ENCODE measurements around the gene CABP1.

The CABP1 gene

GRCh38 chr12:120640861-120641833, 721 bp downstream of the CABP1 start:
- DNase-seq: peak; percentile 41

DNA sequence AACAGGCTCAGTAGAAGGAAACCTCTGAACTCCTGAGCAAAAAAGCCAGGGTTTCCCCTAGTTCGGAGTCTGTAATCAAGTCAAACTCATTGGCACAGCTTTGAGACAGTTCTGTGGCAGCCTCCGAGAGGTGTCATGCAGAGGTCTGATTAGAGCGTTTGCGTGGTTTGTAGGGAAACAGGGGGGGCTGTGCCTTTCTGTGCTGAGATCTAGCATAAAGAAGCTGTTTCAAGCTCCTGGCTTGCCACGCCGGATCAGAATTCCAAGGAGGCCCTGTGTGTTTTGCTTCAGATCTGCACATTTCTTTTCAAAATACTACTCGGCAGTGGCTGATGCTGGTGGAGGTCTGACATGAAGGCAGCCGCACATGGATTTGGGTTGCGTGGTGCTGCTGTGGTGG, 1.7 kb downstream of the CABP1 start:
- DNase-seq: no peak

DNA sequence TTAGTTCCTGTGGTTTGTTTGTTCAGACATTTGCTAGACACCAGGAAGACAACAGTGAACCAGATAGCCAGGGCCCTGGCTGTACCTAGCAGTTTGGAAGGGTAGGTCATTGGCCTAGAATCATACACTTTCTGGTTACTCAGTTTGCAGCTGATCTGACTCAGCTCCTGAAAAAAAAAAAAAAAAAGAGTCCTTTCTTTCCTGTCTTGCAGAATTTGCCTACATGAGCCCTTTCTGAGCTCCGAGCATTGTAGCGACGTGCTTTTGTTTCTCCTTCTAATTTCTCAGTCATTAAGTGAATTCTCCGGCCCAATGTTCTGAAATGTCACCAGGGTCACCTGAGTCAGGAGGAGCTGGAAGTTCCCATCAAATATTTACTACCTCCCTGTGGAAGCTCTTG, 2.4 kb downstream of the CABP1 start:
- no peak for DNase-seq

DNA sequence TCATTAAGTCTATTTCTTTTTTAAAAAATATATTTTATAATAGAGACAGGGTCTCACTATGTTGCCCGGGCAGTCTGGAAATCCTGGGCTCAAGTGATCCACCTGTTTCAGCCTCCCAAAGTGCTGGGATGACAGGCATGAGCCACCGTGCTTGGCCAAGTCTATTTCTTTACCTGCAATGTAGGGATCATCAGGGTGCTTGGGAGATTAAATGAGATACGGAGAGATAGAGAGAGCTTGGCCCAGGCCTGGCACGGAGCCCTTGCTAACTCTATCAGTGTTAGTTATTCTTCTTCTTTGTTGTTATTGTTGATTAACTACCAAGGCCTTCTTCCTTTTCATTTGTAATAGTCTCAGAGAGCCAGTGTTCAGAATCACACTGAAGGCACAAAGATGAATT, 3.1 kb downstream of the CABP1 start:
- DNase-seq: no peak

DNA sequence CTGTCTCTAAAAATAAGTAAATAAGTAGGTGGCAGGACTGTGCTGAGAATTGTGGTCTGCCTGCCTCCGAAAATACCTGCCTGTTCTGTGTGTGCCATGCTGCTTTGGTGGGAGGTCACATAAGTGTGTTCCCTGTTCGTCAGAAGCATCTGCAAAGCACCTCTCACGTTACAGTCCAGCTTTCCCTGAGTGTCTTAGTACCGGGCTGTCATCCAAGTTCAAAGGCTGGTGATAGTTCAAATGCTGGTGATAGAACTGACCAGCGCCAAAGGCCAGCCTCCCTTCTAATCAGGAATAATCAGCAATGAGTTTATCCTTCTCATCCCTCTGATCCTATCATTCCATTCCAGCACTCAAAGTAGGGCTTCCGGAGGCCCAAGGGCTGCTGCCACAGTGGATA, 5.6 kb downstream of the CABP1 start:
- DNase-seq: no peak

- no peak for DNase-seq
Observed at GRCh38 chr12:120647375-120647755, 6.9 kb downstream of the CABP1 start.

DNA sequence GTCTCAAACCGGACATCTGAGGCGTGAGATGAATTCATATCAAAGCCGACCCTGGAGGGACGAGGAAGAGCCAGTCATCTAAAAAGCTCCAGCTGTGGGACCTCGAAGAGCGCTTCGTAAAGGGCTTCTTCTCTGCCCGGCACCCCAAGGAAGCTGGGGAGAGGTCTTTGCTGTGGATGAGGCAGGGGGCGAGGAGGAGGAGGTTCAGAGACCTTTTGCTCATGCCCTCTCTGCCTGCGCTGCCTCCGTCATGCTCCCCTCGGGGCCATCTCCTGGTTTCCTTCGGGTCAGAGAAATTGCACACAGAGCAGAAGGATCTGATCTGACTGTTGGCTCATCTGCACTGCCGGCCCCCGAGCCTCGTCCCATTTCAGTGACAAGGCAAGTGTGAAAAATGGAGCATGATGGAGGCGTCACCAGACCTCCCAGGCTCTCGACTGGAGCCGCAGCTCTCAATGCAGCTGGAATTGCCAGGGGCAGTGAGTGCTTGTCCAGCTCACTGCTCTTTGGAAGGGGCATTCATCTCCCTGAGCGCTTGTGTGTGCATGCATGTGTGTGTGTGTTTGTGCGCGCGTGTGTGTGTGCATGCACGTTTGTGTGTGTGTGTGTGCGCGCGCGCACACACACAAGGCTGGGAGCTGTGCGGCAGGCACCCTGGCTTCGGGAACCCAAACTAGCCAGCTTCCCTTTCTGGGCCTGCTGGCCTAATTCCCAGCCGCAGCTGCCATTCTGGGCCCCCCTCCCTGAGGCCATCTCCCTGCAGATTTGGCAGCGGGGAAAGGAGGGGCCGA, 9.2 kb downstream of the CABP1 start:
- DNase-seq: no peak

DNA sequence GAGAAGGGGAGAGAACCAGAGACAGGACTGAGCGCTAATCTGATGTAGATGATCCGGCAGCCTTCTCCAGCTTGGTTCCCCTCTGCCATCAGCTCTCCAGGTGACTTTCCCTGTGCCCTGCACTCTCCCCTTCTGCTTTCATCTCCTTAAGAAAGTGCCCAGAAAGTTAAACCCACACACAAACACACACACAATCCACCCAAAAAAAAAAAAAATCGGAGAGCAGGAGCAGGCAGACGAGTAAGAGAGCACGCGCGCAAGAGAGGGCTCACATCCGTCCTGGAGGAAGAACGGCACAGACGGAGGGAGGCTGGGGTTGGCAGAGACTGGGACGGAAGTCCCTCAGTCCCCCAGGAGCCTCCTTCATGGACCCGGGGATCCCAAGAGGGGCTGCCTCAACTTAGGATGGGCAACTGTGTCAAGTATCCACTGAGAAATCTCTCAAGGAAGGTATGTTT, 9.8 kb downstream of the CABP1 start:
- no peak for DNase-seq

DNA sequence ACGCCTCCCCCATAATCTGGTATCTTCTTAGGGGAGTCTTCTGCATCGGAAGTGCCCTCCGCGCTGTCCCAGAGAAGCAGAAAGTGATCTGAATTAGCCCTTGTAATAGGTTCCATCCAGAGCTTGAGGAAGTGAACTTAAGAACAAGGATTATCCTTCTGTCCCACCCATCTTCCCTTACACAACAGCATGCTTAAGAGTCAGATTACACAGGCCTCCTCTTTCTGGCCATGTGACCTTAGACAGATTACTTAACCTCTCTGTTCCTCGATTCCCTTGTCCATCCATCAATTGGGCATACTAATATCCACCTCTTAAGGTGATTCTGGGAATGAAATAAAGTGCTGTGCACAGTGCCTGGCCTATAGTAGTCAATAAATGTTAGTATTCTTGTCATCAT, 11.4 kb downstream of the CABP1 start:
- DNase-seq: no peak

DNA sequence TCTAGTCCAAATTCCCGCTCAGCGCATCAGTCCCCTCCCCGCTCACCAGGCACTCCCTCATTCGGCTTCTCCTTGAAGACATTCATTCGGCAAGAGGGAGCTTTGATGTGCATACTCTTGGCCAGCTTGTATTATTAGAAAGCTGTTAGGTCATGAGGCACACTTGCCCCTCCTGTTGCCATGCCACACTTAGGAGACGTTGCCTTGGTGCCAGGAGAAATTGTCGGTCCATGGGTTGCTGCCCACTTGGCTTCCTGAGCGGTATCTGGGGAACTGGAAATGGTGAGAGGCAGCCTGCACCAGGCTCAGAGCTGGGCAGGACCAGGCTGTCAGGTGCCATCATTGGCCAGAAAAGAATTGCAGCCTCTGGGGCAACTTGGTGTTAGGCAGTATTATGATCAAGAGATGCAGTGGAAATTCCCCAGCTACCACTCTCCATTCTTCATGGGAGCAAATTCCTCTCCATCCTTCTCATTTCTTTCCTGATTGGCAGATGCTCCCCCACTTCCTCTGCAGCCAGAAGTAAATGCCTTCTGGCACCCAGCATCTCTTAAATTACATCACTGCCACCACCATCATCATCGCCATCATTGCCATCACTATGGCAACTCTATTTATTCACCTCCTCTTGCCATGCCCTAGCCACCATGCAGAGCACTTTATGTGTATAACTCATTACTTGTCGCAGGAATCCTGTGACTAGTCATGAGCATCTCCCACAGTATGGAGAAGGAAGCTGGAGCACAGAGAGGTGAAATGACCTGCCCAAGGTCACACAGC, 12.4 kb downstream of the CABP1 start:
- no peak for DNase-seq

- no peak for DNase-seq
Observed at GRCh38 chr12:120653611-120654010, 13.2 kb downstream of the CABP1 start.

DNA sequence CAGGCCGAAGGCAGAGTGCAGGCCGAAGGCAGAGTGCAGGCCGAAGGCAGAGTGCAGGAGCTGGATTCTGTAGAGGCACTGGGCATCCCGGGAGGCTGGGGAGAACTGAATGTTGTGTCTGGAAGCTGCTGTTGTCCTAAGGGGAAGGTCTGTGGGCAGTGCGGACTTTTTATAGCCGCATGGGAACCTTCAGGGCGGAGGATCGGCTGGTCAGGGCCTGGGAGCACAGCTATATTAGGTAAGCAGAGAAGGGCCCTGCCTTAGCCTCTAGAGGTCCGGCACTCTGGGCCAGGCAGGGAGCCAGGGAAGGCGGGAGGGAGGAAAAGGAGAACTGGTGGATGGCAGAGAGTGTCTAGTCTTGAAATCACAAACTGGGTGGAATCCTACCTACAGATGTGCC, 14.2 kb downstream of the CABP1 start:
- no peak for DNase-seq

- no peak for DNase-seq
Observed at GRCh38 chr12:120656008-120656407, 15.6 kb downstream of the CABP1 start.

DNA sequence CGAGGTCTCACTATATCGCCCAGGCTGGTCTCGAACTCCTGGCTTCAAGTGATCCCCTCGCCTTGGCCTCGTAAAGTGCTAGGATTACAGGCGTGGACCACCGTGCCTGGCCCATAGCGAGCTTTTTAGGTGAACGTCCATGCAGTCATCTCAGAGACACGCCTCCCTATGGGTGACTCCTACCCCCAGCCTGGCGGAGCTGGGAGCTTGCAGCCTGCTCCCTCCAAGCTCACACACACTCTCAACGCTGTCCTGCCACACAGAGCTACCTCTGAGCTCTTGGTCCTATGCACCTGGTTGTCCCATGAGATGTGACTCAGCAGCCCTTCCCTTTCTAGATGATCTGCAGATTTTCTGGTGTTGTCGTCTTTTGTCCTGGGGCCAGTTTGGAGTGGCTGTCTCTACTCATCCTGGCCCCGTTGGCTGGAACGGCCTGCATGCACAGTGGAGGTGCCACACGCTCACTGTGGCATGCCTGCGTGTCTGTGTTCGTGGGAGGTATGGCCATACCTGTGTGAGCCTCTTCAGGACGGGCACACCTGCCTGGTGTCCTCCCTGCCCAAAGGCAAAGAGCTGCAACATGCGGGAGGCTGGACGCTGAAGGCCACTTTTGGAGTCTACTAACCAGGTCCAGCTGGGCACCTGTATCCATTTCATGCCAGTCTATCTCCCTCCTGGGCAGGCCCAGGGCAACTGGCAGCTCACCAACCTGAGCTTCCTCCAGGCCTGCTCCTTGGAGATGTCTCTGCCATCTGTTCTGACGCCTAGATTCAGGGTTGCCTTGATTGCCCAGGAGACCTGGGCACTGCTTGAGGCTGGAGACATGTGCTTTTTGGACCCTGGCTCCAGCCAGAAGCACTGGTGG, 18.1 kb downstream of the CABP1 start:
- DNase-seq: no peak

DNA sequence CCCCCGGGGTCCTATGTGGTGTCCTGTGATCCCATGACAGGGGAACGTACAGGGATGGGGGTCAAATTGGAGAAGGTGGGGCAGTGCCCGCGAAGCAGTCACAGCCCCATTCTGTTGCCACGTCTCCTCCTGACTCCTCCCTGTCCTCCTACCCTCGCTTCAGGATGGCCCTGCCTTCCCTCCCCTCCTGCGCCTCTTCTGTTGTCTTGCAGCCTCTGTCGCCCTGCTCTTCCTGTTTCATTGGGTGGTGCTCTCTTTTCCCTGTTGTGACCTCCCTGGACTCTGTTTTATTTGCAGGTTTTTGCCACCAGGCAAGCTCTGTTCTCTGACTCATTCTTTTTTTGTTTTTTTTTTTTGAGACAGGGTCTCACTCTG, 18.7 kb downstream of the CABP1 start:
- no peak for DNase-seq

GRCh38 chr12:120661432-120661831, 21.0 kb downstream of the CABP1 start:
- DNase-seq: no peak

DNA sequence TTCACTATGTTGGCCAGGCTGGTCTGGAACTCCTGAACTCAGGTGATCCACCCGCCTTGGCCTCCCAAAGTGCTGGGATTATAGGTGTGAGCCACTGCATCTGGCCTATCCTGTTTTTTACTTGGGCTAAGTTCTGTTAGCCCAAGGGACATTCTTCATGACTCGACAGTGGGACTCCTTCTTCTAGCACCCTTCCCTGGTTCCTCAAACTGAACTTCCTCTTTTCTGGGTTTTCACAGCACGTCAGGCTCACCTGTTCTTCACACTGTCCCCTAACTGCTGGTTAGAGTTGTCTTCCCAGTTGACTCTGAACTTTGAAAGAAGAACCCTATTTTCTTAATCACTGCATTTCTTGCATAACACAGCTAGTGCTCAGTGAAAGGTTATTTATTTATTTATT, 22.5 kb downstream of the CABP1 start:
- DNase-seq: no peak

DNA sequence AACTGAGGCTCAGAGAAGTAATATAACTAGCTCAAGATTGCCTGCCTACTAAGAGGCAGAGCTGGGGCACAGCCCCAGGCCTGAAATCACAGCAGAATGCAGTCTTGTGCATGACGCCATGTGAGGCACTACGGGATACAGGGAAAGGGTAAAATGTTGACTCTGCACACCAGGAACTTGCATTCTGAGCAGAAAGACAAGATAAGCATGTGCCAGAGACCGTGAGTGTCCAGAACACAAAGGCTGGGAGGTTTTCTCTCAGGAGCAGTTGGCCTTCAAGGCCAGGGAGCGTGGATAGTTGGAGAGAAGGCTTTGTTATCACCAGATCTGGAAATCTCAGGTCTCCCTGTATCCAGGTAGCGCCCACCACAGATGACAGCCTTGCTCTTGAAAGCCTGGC, 23.3 kb downstream of the CABP1 start:
- no peak for DNase-seq

DNA sequence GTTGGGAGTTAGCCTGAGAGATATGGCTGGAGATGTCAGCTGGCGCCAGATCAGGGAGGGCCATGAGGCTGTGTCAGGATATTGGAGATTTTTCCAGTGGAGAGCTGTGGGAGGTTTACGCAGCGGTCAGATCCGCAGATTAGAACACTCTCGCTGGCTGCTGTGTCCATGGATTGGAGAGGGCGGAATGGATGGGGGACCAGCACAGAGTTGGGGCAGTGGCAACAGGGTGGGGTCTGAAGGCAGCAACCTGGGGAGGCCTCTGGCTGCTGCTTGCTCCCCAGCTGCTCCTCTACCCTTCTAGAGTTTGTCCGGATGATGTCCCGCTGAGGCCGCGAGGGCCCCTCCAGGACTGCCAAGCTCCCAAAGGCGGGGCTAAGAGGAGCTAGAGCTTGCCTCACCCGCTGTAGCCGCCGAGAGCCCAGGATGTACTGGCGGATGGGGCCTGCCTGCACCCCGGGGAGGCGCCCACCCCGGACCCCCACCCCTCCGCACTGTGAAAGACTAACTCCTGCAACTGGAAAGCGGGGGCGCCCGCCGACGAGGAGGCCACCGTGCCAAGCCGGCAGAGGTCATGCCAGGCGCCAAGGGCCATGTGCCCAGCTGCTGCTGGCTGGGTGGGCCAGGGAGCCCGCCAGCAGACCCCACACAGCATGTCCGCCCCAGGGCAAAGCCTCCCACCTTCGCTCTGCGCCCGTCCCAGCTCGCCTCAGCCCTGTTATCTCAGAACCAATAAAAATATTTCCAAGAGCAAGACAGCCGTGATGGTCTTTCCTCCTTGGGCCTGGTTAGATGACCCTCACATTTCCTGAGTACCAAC, 26.4 kb downstream of the CABP1 start:
- no peak for DNase-seq

DNA sequence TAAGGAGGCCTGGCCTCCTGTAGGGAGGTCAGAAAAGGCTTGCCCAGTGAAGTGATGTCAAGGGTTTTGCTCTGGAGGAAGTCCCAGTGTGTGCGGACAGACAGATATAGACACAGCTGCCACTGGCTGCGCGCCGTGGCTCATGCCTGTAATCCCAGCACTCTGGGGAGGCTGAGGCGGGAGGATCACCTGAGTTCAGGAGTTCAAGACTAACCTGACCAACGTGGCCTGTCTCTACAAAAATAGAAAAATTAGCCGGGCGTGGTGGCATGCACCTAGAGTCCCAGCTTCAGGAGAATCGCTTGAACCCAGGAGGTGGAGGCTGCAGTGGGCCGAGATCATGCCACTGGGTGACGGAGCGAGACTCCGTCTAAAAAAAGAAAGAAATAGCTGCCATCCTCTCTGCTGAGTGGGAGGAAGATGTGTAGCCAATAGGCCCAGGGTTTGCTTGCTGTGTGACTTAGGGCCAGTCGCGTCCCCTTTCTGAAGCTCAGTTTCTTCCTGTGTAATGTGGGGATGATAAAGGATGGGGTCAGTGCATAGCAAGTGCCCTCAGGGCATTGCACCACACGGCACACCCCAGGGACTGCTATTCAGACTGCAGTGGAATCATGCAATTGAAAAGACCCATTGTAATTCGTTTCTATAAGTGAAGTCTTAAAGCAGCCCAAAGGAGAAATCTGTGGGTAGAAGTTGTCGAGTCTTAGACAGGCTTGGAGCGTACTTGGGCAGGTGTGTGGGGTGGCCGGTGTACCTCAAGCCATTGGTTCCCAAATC, 27.9 kb downstream of the CABP1 start:
- no peak for DNase-seq

All from activated CD4-positive, alpha-beta T cell treated with anti-CD3 and anti-CD28 coated beads, Interleukin-2, Interleukin-6, amounts not matched to agents 100 ng/mL and 50 ng/mL, durations not matched to agents 16 hours and 8 hours (primary cell).